GM12874 (cell line): ENCODE results near the gene ETFB.

Source experiments
- TF ChIP-seq, protein P1 (sequence below): IDR thresholded peaks from 2 replicates; pipeline ENCODE4 v1.5.1; 2011; ENCODE audit warnings: low read depth, mild to moderate bottlenecking, control low read depth, low read length, moderate library complexity; ENCODE audit not compliant: insufficient read depth

The ETFB gene

DNA sequence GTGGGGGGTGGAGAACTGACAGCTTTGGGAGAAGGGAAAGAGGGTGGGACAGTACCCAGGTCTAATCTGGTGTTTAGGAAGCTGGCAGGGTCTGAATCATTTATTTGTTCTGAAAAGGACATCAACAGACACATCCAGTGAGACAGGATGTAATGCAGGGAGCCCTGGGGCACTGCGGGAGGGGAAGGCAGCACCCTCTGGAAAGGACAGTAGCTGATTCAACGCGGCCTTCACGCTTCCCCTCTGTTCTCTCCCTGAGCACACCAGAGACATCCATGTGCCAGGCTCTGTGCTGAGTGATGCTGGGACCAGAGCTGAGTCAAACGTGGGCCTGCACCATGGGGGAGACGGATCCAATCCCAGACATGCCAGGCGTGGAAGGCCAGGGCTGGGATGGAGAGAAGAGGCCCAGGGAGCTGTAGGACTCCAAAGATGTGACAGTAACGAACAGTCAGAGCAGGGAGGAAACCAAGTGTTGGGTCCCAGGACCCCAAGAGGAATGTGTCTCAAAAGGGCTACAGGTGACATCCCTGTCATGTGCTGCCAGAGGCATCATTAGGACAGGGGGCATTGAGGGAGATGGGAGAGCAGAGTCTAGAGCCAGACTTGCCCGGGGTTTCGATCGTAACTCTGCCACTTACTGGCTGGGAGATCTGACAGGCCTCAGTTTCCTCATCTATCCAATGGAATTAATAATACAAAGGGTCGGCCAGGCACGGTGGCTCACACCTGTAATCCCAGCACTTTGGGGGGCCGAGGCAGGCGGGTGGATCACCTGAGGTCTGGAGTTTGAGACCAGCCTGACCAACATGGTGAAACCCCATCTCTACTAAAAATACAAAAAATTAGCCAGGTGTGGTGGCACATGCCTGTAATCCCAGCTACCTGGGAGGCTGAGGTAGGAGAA lies 1.7 kb downstream of the ETFB start:
- TF ChIP-seq, protein P1, sequence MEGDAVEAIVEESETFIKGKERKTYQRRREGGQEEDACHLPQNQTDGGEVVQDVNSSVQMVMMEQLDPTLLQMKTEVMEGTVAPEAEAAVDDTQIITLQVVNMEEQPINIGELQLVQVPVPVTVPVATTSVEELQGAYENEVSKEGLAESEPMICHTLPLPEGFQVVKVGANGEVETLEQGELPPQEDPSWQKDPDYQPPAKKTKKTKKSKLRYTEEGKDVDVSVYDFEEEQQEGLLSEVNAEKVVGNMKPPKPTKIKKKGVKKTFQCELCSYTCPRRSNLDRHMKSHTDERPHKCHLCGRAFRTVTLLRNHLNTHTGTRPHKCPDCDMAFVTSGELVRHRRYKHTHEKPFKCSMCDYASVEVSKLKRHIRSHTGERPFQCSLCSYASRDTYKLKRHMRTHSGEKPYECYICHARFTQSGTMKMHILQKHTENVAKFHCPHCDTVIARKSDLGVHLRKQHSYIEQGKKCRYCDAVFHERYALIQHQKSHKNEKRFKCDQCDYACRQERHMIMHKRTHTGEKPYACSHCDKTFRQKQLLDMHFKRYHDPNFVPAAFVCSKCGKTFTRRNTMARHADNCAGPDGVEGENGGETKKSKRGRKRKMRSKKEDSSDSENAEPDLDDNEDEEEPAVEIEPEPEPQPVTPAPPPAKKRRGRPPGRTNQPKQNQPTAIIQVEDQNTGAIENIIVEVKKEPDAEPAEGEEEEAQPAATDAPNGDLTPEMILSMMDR, result no peak

- TF ChIP-seq, protein P1, result no peak
Observed at GRCh38 chr19:51361239-51361638, 4.9 kb downstream of the ETFB start.

DNA sequence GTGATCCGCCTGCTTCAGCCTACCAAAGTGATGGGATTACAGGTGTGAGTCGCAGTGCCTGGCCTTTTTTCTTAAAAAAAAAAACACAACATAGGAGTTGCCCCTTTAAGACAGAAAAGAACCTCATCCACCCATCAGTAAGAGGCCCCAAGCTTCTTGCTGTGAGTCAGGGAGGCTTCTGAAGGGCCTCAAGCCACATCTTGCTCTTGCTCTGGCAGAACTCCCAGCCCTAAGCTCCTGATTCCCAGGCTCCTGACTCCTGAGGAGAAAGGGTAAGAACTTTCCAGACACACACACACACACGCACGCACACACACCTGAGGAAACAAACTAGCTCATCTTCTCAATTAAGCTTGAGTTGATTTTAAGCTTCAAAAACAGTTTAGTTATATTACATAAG lies 6.9 kb downstream of the ETFB start:
- TF ChIP-seq, protein P1, result no peak

- TF ChIP-seq, protein P1, result no peak
Observed at GRCh38 chr19:51357952-51358351, 8.2 kb downstream of the ETFB start.

- TF ChIP-seq, protein P1, result no peak
Observed at GRCh38 chr19:51356159-51356801, 9.9 kb downstream of the ETFB start.

GRCh38 chr19:51354742-51355148 lies 11.4 kb downstream of the ETFB start:
- TF ChIP-seq, protein P1, result no peak

DNA sequence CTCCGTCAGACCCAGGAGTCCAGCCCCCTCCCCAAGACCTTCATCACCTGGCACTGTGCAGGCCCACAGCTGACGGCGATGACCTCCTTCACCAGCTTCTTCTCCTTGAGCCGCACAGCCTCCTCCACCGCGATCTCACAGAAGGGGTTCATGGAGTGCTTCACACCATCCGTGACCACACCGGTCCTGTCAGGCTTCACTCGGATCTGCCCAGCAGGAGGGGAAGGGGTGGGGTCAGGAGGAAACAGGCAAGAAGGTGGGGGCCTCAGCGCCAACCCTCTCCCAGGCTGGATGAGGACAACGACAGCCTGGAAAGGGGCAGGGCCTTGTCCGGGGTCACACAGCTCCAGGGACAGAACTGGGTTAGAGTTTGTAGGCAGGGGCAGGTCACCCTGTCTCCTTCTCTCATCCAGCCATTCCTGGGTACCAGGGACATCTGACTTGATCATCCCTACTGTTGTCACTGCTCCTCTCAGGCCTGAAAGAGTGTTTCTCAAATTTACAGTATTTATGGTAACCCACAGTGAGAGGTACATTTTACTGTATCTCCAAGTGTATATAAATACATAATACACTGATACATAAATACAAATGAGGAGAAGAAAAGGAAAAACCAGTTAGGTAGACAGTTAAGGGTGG lies 12.0 kb downstream of the ETFB start:
- TF ChIP-seq, protein P1, result no peak
